Erythroblast (primary cell): ENCODE results near the gene PEX11A.

Experiments
- DNase-seq, 2 experiments: peaks; one replicate each; lab custom pipeline; 2025; lab: John Stamatoyannopoulos, UW
- GATA1 ChIP-seq: IDR thresholded peaks from 2 replicates; pipeline ENCODE4 v1.6.1; 2011; ENCODE audit warnings: low read depth, mild to moderate bottlenecking, control low read depth, low read length, moderate library complexity
- POLR2A ChIP-seq: IDR thresholded peaks from 2 replicates; pipeline ENCODE4 v1.6.1; 2011; ENCODE audit warnings: mild to moderate bottlenecking, low read length

The PEX11A gene

GRCh38 chr15:89642106-89642505 is 48.4 kb downstream of the PEX11A start:
- TF ChIP-seq POLR2A = no peak

GRCh38 chr15:89641053-89641452 is 49.5 kb downstream of the PEX11A start:
- DNase-seq = no peak
- TF ChIP-seq POLR2A (no peak), GATA1 (no peak)

More at GRCh38 chr15:89642106-89642505, 48.4 kb downstream of the PEX11A start:
- DNase-seq = no peak

DNA sequence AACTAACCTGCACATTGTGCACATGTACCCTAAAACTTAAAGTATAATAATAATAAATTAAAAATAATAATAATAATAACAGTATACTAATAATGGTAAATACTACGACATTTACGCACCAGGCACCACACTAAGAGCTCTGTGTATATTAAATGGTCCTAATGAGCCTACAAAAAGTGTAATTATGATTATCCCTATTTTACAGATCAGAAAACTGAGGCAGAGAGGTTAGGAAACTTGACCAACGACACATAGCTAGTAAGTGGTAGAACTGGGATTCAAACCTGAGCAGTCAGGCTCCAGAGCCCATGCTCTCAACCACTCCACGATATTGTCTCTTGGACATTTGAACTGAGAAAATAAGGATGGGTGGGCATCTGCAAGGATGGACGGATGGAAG is 50.3 kb downstream of the PEX11A start:
- TF ChIP-seq POLR2A (no peak), GATA1 (no peak)
- no peak for DNase-seq

DNA sequence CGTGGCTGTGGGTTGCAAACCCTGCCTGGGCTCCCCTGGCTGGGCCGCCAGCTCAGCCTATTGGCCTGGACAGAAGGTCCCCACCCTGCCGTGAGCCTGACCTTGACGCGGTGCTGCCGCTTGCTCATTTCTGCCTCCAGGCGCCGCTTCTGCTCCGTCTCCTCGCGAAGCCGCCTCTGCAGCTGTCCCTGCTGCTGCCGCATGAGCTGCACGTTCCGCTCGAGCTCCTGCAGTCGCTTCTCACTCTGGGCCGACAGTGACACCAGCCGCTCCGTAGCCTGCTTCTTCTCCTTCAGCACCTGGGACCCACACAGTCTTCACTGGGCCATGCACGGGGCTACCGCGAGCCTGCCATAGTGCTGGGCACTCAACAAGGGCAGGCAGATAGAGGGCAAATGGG is 57.0 kb downstream of the PEX11A start:
- no peak for TF ChIP-seq GATA1
- no peak for TF ChIP-seq POLR2A
- DNase-seq = no peak

- no peak for DNase-seq
- no peak for TF ChIP-seq GATA1
- no peak for TF ChIP-seq POLR2A
These were observed 57.8 kb downstream of the PEX11A start for GRCh38 chr15:89632563-89633430.

GRCh38 chr15:89631902-89632264 is 58.7 kb downstream of the PEX11A start:
- no peak for DNase-seq
- TF ChIP-seq GATA1 (no peak), POLR2A (no peak)
